ENCODE data around the gene CCDC57.

GRCh38 chr17:82128287-82128686 lies 84.4 kb downstream of the CCDC57 start:
- TF ChIP-seq CTCF (IDR thresholded peaks at IDR 0.05; ENCODE audit: poor library complexity) (no peak), EZH2phosphoT487 (IDR thresholded peaks at IDR 0.05; ENCODE audit: low read depth, severe bottlenecking, unreplicated experiment) (no peak)

Measured in hepatocyte (in vitro differentiated cells).